WTC11 (cell line): ENCODE data around the gene SYNDIG1.

Experiments
- CREB1 ChIP-seq: sonication (generic); formaldehyde crosslinking; IDR thresholded peaks from 2 replicates; pipeline ENCODE4 v1.8.0; 2023; ENCODE audit warnings: mild to moderate bottlenecking, missing genetic modification reagents
- E2F1 ChIP-seq: sonication (generic); formaldehyde crosslinking; IDR thresholded peaks from 2 replicates; pipeline ENCODE4 v1.8.0; 2022; ENCODE audit warnings: mild to moderate bottlenecking, missing genetic modification reagents
- ETV6 ChIP-seq: sonication (generic); formaldehyde crosslinking; IDR thresholded peaks from 2 replicates; pipeline ENCODE4 v1.8.1; 2022; ENCODE audit warnings: mild to moderate bottlenecking, missing genetic modification reagents
- FOXP1 ChIP-seq: sonication (generic); formaldehyde crosslinking; IDR thresholded peaks from 2 replicates; pipeline ENCODE4 v1.8.0; 2022; ENCODE audit warnings: missing genetic modification reagents, mild to moderate bottlenecking, moderate library complexity, borderline replicate concordance
- GABPB1 ChIP-seq: sonication (generic); formaldehyde crosslinking; IDR thresholded peaks from 2 replicates; pipeline ENCODE4 v1.8.1; 2023; ENCODE audit warnings: mild to moderate bottlenecking, missing genetic modification reagents
- GTF2I ChIP-seq: fragments of 250-450 bp; sonication (Bioruptor Pico); conservative IDR thresholded peaks from 2 replicates; pipeline ENCODE4 v1.4.0; 2021; ENCODE audit warnings: mild to moderate bottlenecking
- JUN ChIP-seq: sonication (generic); formaldehyde crosslinking; IDR thresholded peaks from 2 replicates; pipeline ENCODE4 v1.8.0; 2023; ENCODE audit warnings: mild to moderate bottlenecking, missing genetic modification reagents
- MYBL2 ChIP-seq: sonication (generic); formaldehyde crosslinking; IDR thresholded peaks from 2 replicates; pipeline ENCODE4 v1.8.1; 2023; ENCODE audit warnings: mild to moderate bottlenecking, moderate library complexity, missing genetic modification reagents
- NR1H2 ChIP-seq: sonication (generic); formaldehyde crosslinking; IDR thresholded peaks from 2 replicates; pipeline ENCODE4 v1.9.0; 2021; ENCODE audit warnings: mild to moderate bottlenecking, moderate library complexity, missing genetic modification reagents
- PREB ChIP-seq: sonication (generic); formaldehyde crosslinking; IDR thresholded peaks from 2 replicates; pipeline ENCODE4 v1.8.1; 2022; ENCODE audit warnings: mild to moderate bottlenecking, missing genetic modification reagents, moderate library complexity, borderline replicate concordance
- TP53 ChIP-seq: sonication (generic); formaldehyde crosslinking; IDR thresholded peaks from 2 replicates; pipeline ENCODE4 v1.8.1; 2023; ENCODE audit warnings: mild to moderate bottlenecking, missing genetic modification reagents
- ZNF232 ChIP-seq: sonication (generic); formaldehyde crosslinking; IDR thresholded peaks from 2 replicates; pipeline ENCODE4 v1.8.0; 2022; ENCODE audit warnings: mild to moderate bottlenecking, missing genetic modification reagents
- TF ChIP-seq, protein P1 (sequence below): fragments of 200-600 bp; IDR thresholded peaks from 2 replicates; pipeline ENCODE4 v1.8.0; 2022; ENCODE audit warnings: antibody characterized with exemption

- TF ChIP-seq TP53 (no peak), CREB1 (CRISPR knock-in tag) (no peak), NR1H2 (no peak), GTF2I (CRISPR knock-in tag) (no peak), FOXP1 (CRISPR knock-in tag) (no peak), ETV6 (no peak), E2F1 (CRISPR knock-in tag) (no peak), ZNF232 (CRISPR knock-in tag) (no peak), PREB (CRISPR knock-in tag) (no peak), MYBL2 (CRISPR knock-in tag) (no peak), GABPB1 (CRISPR knock-in tag) (no peak), JUN (CRISPR knock-in tag) (no peak)
- TF ChIP-seq, protein P1, sequence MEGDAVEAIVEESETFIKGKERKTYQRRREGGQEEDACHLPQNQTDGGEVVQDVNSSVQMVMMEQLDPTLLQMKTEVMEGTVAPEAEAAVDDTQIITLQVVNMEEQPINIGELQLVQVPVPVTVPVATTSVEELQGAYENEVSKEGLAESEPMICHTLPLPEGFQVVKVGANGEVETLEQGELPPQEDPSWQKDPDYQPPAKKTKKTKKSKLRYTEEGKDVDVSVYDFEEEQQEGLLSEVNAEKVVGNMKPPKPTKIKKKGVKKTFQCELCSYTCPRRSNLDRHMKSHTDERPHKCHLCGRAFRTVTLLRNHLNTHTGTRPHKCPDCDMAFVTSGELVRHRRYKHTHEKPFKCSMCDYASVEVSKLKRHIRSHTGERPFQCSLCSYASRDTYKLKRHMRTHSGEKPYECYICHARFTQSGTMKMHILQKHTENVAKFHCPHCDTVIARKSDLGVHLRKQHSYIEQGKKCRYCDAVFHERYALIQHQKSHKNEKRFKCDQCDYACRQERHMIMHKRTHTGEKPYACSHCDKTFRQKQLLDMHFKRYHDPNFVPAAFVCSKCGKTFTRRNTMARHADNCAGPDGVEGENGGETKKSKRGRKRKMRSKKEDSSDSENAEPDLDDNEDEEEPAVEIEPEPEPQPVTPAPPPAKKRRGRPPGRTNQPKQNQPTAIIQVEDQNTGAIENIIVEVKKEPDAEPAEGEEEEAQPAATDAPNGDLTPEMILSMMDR, result no peak
Observed at GRCh38 chr20:24565835-24566351, 96.5 kb downstream of the SYNDIG1 start.
